OCI-LY3 (cell line): Measurements from ENCODE around the gene LIPG.

Source experiments
- EZH2phosphoT487 ChIP-seq: fragments of 200-600 bp; shearing (Covaris generic); IDR thresholded peaks from 2 replicates; pipeline ENCODE4 v1.6.1; 2018; ENCODE audit warnings: antibody characterized with exemption, mixed run types, low read depth
- TF ChIP-seq, protein P1 (sequence below): fragments of 200-600, 300-600 bp; sonication (generic); IDR thresholded peaks from 2 replicates; pipeline ENCODE4 v1.5.1; 2014; ENCODE audit warnings: antibody characterized with exemption, low read length, low read depth

GRCh38 chr18:49546719-49547273 is 15.1 kb upstream of the LIPG start:
- TF ChIP-seq, protein P1, sequence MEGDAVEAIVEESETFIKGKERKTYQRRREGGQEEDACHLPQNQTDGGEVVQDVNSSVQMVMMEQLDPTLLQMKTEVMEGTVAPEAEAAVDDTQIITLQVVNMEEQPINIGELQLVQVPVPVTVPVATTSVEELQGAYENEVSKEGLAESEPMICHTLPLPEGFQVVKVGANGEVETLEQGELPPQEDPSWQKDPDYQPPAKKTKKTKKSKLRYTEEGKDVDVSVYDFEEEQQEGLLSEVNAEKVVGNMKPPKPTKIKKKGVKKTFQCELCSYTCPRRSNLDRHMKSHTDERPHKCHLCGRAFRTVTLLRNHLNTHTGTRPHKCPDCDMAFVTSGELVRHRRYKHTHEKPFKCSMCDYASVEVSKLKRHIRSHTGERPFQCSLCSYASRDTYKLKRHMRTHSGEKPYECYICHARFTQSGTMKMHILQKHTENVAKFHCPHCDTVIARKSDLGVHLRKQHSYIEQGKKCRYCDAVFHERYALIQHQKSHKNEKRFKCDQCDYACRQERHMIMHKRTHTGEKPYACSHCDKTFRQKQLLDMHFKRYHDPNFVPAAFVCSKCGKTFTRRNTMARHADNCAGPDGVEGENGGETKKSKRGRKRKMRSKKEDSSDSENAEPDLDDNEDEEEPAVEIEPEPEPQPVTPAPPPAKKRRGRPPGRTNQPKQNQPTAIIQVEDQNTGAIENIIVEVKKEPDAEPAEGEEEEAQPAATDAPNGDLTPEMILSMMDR, result no peak
- no peak for TF ChIP-seq EZH2phosphoT487
